Epithelial cell of prostate (primary cell): ENCODE results near the gene RAP1GAP.

Experiments used
- DNase-seq: peaks from one replicate; pipeline ENCODE4 v3.0.0-alpha.2; 2011; ENCODE audit warnings: low read depth, low spot score
- H3K27ac ChIP-seq: fragments of 450-650 bp; 2 replicates; pipeline ENCODE4 v1.5.1; 2017; ENCODE audit warnings: mild to moderate bottlenecking

RAP1GAP gene

DNA sequence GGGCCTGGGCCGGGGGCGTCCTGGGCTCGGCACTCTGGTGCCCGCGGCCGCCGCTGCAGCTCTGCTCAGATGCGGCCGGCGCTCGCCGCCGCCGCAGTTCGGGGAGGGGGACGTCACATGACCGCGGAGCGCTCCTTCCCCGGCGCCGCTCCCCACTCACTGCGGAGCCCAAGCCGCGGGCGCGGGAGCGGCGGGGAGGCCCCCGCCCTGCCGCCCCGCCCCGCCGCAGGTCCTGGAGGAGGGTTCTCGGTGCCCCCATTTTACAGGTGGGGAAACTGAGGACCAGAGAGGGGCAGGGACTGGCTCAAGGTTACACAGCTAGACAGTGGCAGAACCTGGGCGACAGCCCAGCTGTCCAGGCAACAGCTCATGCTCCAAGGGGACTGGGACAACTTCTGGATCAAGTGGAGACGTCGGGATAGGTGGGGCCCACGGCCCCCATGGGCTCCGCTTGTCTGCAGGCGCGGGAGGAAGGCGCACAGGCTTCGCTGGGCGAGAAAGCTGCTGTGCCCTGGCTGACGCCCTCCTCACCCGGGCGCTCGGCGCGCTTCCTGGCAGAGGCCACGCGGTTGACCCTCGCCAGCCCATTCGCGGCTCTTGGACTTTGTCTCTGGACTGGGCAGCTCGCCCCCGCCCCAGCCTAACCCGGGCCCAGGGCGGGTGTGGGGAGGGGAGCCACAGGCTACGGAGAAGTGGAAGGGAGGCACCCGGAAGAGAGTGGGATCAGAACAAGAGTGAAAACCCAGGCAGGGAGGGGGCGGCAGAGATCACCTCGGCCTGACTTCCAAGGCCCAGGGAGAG, at the start of gene RAP1GAP:
Gene RAP1GAP, minus strand, starts transcription at position 100 of the 801 bp plus-strand sequence. CDS start 49,325 bp downstream, outside the sequence.
- H3K27ac ChIP-seq: no peak within 1 kb of the TSS
- no peak for DNase-seq

- DNase-seq: no peak
- H3K27ac ChIP-seq: no peak overlapping the region
Measured at GRCh38 chr1:21716169-21716568, 47.0 kb upstream of the RAP1GAP start.

GRCh38 chr1:21707891-21708290, 38.7 kb upstream of the RAP1GAP start:
- no peak for DNase-seq
- no peak overlapping the region for H3K27ac ChIP-seq

DNA sequence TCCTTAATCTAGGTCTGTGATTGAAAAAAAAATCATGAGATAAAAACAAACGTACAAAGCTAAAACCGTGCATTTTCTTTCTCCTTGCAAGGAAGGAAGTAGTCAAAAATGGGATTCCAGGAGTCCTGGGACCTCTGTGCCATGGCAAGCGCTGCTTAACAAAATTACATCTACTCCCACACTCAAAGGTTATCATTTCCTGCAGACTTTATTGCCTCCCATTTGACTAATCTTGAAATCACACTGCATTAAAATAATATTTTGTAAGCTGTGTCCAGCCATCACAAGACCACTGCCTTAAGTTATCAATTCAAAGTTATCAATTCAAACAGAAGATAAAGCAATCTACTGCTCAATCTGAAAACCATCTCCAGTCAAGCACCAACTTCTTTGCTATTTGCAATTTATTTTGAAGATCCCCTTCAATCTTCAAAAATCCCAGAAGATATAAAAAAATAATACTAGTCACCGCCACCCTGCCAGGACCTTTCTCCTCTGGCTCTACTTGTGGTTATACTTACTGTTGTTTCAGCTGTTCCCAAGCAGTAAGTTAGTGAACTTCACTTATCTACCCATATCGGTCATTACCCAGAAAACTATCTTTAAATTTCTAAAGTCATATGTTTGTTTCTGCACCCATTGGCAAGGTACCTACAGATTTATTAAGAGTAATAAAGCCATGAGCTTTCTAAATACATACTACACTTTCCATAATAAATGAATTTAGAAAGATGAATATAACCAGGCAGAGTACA, 38.1 kb upstream of the RAP1GAP start:
- no peak for DNase-seq
- H3K27ac ChIP-seq: no peak overlapping the region

DNA sequence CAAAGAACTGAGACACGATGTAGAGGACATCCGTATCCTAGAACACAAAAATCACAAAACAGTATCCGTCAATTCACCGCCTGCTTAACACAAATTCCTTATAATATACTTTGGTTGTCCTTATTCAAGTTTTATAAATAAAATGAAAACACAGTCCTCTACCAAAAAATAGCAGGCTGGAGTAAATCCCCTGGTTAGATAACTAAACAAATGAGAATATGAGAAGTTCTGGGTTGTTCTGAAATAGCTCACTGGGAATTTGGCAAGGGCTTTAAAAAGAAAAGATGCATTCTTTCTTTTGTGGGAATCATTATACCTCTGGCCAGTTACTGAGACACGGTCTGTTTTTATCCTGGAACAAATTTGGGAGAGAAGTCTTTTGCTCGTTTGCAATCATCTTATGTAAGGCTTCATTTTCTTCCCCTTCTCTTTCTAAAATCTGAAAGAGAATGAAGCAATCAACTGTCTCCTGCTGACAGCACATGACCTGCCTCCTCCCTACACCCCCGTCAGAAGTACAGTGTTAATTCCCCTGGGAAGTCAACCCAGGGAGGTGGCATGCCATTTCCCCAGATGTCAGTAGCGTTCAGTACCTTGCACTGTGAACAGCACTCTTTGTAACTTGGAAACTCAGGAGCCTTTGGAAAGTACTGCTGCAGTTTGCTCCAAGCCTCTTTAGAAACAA, 37.1 kb upstream of the RAP1GAP start:
- no peak for DNase-seq
- H3K27ac ChIP-seq: no peak overlapping the region

- H3K27ac ChIP-seq: no peak overlapping the region
- DNase-seq: no peak
Measured at GRCh38 chr1:21705303-21705980, 36.3 kb upstream of the RAP1GAP start.

DNA sequence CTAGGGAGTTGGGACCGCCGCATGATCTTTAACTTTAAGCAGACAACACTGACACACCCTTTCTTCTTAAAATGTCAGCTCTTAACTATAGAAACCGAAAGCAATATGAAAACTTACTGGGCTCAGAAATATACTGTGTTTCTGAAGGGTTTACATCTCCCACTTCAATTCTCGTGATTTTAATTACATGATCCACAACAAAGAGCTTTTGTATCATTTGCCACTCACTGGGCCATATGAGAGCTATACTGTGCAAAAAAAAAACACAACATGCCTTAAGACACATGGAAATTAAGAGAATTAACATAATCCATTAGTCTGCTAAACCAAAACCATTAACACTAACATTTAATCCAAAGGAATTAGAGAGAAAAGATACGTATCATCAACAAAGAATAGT, 35.0 kb upstream of the RAP1GAP start:
- H3K27ac ChIP-seq: no peak overlapping the region

GRCh38 chr1:21703318-21703963, 34.3 kb upstream of the RAP1GAP start:
- H3K27ac ChIP-seq: peak overlapping the region; percentile 20

More for the DNA sequence above, 35.0 kb upstream of the RAP1GAP start:
- no peak for DNase-seq

DNA sequence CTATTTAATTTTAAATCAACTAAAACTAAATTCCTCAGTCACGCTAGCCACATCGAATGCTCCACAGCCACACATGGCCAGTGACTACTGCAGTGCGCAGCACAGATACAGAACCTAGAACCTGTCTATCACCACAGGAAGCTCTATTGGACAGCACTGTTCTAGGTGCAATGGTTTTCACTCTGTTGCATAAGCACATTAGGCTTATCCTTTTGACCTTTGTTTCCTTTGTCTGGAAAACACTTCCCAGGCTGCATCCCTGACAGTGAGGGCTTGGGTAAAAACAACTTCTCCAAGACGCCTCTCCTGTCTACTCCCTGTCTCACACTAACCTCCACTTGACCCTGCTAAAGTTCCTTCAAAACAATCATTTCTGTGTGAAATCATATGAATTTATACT, 33.6 kb upstream of the RAP1GAP start:
- DNase-seq: no peak
- no peak overlapping the region for H3K27ac ChIP-seq

More at GRCh38 chr1:21703318-21703963, 34.3 kb upstream of the RAP1GAP start:
- no peak for DNase-seq

DNA sequence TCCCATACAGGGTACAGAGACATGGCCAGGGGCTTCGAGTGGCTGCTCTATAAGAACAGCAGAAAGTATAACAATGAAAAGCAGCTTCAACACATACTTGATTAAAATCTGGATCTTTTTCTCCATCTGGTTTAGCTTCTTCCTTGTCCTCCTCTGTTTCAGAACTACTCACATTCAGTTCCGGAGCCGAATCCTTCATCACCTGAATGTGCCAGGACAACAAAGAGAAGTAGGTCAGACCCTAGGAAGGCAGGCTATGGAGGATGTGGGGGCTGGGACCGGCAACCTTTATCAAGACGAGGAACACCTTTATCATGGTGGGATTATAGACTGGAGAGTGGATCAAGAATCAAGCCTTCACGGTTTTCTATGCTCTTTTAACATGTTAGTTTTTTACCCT, 32.2 kb upstream of the RAP1GAP start:
- H3K27ac ChIP-seq: no peak overlapping the region
- no peak for DNase-seq

- H3K27ac ChIP-seq: no peak overlapping the region
- no peak for DNase-seq
Measured at GRCh38 chr1:21700094-21700493, 30.9 kb upstream of the RAP1GAP start.

DNA sequence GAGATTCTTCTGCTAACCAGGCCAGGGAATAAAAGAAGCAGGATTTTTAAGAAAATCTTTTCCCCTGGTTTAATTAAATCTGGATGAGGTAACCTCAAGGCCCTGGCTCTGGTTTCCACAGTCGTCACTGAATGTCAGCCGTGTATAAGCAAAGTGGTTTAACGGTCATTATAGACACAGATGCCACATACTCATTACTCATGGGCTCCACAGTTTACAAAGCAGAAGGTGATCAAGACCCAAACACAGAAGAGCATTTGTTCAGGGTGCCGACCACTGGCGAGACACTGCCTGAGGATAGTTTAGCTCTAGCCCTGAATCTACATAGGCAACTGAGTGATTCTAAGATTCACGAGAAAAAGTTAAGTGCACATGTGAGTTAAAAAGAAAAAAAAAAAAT, 27.8 kb upstream of the RAP1GAP start:
- DNase-seq: no peak
- H3K27ac ChIP-seq: no peak overlapping the region

GRCh38 chr1:21693732-21694131, 24.6 kb upstream of the RAP1GAP start:
- H3K27ac ChIP-seq: no peak overlapping the region
- no peak for DNase-seq

DNA sequence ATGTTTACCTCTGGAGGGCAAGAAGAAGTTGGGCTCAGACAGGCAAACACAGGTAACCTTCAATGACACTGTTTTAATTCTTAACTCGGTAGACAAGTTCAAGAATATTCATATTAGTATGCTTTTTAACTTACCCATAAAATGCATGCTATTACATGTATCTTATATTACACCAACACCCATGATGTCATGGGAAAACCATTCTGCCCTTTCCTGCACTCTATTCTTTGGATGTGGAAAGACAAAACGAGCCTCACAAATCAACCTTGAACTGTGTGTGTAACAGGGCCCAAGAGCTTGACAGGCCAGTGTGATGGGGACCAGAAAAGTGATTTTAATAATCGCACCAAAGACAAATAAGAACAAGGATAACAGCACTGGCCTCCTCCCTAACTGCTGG, 22.6 kb upstream of the RAP1GAP start:
- H3K27ac ChIP-seq: peak overlapping the region; percentile 11
- DNase-seq: no peak

- no peak for DNase-seq
Measured at GRCh38 chr1:21689661-21690372, 20.7 kb upstream of the RAP1GAP start.

DNA sequence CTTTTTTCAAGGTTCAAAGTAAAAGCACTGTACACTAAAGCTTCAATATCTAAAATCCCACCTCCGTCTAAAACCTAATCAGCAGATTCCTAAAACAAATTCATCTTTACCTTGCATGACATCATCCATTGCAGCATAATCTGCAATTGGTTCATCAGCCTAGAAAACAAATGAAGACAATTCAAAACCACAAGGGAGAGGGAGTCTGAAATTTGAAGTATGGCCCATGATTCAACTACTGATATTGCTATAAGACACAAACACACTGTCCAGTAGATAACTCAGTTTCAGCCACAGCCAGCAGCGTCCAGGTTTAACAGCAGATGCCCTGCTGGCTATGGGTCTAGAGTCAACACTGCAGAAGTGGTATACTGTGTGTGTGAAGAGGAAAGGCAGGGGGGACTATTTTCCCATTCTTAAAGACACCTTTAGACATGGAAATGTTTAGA, 17.9 kb upstream of the RAP1GAP start:
- H3K27ac ChIP-seq: no peak overlapping the region
- DNase-seq: no peak

More at GRCh38 chr1:21689661-21690372, 20.7 kb upstream of the RAP1GAP start:
- no peak overlapping the region for H3K27ac ChIP-seq

DNA sequence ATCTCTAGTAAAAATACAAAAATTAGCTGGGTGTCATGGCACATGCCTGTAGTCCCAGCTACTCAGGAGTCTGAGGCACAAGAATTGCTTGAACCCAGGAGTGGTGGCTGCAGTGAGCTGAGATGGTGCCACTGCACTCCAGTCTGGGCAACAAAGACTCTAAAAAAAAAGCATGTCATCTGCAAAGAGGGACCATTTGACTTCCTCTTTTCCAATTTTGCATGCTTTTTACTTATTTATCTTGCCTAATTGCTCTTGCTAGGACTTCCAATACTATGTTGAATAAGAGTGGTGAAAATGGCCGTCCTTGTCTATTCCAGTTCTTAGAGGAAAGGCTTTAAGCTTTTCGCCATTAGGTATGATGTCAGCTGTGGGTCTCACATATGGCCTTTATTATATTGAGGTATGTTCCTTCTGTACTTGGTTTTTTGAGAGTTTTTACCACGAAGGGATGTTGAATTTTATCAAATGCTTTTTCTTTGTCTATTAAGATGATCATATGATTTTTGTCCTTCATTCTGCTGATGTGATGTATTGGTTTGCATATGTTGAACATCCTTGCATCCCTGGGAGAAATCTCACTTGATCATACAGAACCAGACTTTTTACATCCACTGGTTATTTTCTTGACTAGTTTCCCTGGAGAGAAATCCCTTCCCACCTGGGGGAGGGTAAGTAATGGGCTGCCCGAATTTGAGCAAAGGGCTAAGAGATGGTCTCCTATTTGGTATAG, 17.0 kb upstream of the RAP1GAP start:
- no peak for DNase-seq
- H3K27ac ChIP-seq: no peak overlapping the region

DNA sequence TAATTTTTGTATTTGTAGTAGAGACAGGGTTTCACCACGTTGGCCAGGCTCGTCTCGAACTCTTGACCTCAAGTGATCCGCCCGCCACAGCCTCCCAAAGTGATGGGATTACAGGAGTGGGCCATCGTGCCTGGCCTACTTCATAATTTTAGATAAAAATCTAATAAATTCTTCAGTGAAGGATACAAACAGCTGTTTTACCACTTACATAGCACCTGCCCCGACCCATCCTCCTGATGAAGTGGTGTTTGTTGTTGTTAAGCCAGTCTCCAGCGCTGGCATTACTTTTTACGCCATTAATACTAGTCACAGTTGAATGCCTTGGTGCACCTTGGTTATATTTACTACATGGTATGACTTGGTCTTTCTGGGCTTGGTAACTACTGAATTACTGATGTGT, 12.3 kb upstream of the RAP1GAP start:
- H3K27ac ChIP-seq: no peak overlapping the region
- DNase-seq: no peak
